IPS-18a (cell line): Measurements from ENCODE around the gene SUN5.
"Not testable (repeated sequence)": the region's sequence is repeated elsewhere in the genome, so short reads cannot be mapped to it uniquely, and the experiment has no call there.

Source experiments
- H3K27ac ChIP-seq: one replicate; pipeline ENCODE4 v1.5.1; 2013; ENCODE audit warnings: low read length
- H3K27me3 ChIP-seq: one replicate; pipeline ENCODE4 v1.6.1; 2013; ENCODE audit warnings: mild to moderate bottlenecking, low read length; ENCODE audit not compliant: control insufficient read depth, insufficient read depth
- H3K36me3 ChIP-seq: one replicate; pipeline ENCODE4 v1.6.1; 2013; ENCODE audit warnings: low read depth, low read length; ENCODE audit not compliant: control insufficient read depth
- H3K4me1 ChIP-seq: one replicate; pipeline ENCODE4 v1.6.1; 2013; ENCODE audit warnings: low read depth, low read length; ENCODE audit not compliant: control insufficient read depth
- H3K4me3 ChIP-seq: one replicate; pipeline ENCODE4 v1.5.1; 2013; ENCODE audit warnings: low read length
- H3K9ac ChIP-seq: one replicate; pipeline ENCODE4 v1.6.1; 2013; ENCODE audit warnings: mild to moderate bottlenecking, low read length, moderate library complexity
- H3K9me3 ChIP-seq: one replicate; pipeline ENCODE4 v1.6.1; 2013; ENCODE audit warnings: low read depth, low read length; ENCODE audit not compliant: control insufficient read depth

SUN5 gene

DNA sequence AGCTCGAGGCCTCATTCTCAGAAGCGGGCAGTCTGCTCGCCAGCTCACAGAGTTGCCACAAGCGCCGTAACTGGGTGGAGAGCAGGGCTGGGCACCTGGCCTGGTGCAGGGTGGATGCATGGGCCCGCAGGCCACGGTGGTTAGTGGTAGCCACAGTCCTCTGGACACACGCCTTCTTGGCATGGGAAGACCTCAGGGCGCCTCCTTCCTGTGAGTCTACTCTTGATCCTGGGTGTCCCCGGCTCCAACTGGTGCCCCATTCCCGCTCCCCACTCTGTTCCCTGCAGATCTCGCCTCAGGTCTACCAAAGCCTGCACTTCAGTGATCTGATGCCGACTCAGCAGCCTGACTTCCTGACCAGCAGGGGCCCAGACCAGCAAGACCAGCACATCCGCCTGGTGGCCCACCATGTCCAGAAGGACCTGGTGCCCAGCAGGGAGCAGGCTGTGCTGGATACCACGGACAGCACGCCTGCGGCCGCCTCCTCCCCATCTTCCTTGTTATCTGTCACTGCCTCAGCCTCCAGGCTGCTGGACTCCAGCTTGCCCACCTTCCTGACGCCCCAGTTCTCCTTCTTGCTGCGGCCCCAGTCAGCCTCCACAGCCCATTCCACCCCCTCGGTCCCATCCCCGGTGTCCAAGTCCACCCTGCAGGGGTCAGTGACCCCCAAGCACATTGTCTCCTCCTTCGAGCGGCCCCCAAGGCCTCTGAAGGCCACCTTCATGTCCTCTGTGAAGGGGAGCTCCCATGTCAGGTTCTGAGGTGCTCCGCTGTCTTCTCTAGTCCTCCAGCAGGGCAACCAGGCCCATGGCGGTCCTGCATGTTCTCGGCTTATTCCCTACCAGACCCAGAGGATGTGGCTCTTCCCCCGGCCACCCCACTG is 43.1 kb downstream of the SUN5 start:
- Histone ChIP-seq H3K27me3 (no peaks in the 10 kb centered on the region), H3K9me3 (no peaks in the 10 kb centered on the region), H3K4me3 (no peak overlapping the region), H3K36me3 (no peaks in the 10 kb centered on the region), H3K4me1 (no peaks in the 10 kb centered on the region), H3K9ac (no peak overlapping the region), H3K27ac (no peak overlapping the region)

DNA sequence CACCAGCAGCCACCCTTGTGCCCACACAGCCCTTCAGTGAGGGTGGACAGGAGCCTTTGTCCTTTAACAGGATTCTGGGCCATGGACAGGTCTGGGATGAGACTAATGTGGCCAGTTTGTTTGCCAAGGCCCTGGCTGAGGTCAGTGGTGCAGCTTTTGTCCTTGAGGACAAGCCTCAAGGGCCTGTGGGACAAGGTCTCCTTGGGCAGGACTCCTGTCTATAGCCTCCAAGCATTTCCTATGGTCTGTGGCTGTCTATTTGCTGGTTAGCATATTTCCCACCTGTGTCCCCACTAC is 44.1 kb downstream of the SUN5 start:
- H3K27ac ChIP-seq = no peak overlapping the region
- no peaks in the 10 kb centered on the region for H3K27me3 ChIP-seq
- no peak overlapping the region for H3K4me3 ChIP-seq
- H3K9me3 ChIP-seq = no peaks in the 10 kb centered on the region
- H3K4me1 ChIP-seq = no peaks in the 10 kb centered on the region
- H3K9ac ChIP-seq = no peak overlapping the region
- no peaks in the 10 kb centered on the region for H3K36me3 ChIP-seq

DNA sequence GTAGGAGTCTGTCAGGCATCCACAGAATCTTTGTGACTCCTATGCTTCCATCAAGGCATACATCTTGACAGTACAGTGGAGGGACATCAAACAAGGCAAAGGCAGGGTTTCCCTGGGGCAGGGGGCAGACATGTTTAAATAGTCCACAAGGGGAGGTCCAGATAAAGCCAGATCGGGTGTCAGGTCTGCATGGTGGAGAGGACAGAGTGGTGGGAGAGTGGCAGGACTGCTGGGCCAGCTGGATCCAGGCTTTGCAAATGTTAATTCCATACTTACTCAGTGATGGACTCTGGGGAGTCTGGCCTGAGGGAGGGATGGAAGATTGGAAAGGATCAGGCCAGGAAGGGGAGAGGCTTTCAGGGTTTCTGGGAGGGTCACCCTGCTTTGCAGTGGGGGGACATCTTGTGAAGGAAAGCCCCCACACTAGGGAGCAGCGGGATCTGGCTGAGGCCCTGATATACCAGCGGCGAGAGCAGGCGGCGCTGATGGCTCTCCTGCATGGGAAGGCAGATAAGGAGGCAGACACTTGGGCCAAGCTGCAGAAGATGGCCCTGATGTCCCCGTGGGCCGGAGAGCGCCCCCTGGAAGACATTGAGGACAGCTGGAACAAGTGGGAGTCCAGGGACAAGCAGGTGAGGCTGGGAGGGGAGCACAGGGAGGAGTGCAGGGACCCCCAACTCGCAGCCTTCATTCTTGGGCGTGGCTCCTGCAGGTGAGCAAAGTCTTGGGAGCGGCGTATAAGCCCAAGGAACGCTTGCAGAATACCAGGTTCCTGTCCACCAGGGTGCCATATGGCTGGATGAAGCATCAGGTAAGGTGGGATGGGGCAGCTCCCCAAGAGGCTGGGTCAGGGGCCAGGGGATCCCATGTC is 44.6 kb downstream of the SUN5 start:
- Histone ChIP-seq H3K9ac (no peak overlapping the region), H3K4me1 (no peaks in the 10 kb centered on the region), H3K4me3 (no peak overlapping the region), H3K27me3 (no peaks in the 10 kb centered on the region), H3K27ac (no peak overlapping the region), H3K36me3 (no peaks in the 10 kb centered on the region), H3K9me3 (no peaks in the 10 kb centered on the region)

DNA sequence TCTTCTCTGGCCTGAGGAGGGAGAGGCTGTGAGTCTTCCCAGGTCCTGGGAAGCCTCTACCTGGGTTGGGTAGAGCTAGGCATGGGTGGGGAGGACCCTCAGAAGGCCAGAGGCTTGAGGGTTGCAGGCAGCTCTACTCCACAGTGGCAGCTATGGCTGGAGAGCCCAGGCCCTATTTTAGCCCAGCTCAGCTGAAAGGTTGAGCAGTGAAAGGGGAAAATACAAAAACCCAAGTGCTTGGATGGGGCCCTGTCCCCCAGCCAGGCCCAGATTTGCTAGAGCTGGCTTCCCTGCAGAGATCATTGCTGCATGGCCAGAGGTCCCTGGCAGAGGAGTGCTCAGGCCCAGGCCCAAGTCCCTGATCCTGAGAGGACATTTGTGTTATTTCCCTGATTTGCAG is 45.7 kb downstream of the SUN5 start:
- Histone ChIP-seq H3K36me3 (no peaks in the 10 kb centered on the region), H3K4me1 (no peaks in the 10 kb centered on the region), H3K9ac (no peak overlapping the region), H3K9me3 (no peaks in the 10 kb centered on the region), H3K27me3 (peaks cover 6% of the 10 kb centered on the region), H3K4me3 (no peak overlapping the region), H3K27ac (no peak overlapping the region)

DNA sequence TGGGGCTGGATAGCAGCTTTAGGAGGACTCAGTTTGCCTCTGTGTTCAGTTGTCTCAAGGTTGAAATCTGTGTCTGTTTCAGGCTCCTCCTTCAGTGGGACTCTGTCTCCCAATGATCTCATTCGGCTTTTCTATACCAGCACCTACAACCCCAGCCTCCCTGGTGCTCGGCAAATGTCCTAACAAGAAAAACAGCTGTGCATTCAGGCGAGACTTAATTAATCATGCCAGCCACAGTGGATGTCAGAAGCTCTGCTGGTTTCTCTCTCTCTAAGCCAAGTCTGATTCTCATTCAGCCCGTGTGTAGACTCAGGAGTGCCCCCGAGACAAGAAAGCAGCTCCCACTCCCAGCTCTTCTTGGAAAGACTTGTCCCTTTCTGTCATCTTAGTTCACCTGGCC is 46.8 kb downstream of the SUN5 start:
- Histone ChIP-seq H3K4me1 (no peaks in the 10 kb centered on the region), H3K27me3 (peaks cover 17% of the 10 kb centered on the region), H3K9ac (no peak overlapping the region), H3K36me3 (no peaks in the 10 kb centered on the region), H3K27ac (no peak overlapping the region), H3K9me3 (no peaks in the 10 kb centered on the region), H3K4me3 (no peak overlapping the region)

DNA sequence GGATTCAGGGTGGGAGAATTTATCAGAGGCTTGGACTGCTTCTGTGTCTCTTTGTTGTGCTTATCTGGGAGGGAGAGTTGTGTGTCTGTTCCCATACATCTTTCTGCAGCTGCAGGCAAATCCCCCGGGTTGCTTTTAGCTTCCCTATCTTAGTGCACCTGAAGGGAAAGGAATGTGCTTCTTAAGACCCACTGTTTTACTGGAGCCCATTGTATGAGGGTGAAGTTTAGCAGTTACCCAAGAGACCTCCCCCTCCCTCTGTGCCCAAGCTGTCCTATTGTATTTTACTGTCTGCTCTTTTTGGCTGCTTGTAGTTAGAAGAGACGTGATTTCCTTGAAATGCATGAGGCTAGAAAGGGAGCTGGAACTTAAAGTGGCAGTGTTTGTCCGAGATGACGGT is 53.7 kb downstream of the SUN5 start:
- H3K9ac ChIP-seq, H3K4me1 ChIP-seq, H3K9me3 ChIP-seq, H3K36me3 ChIP-seq, H3K4me3 ChIP-seq, H3K27ac ChIP-seq: not testable (repeated sequence)
- H3K27me3 ChIP-seq = peaks cover 84% of the 10 kb centered on the region

DNA sequence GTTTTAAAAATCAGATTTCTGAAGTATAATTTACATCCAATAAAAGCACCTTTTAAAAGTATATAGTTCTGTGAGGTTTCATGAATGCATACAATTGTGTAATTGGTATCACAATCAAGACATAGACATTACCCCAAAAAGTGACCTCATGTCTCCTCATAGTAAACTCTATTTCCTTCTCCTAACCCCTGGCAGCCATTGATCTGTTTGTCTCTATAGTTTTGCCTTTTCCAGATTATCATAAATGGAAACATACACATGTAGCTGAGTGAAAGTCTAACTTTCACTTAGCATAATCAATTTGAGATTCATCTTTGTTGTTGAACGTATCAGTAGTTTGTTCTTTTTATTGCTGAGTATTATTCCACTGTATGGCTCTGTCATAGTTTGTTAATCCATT is 57.6 kb downstream of the SUN5 start:
- Histone ChIP-seq H3K4me3 (no peak overlapping the region), H3K36me3 (no peaks in the 10 kb centered on the region), H3K9me3 (no peaks in the 10 kb centered on the region), H3K9ac (no peak overlapping the region), H3K4me1 (peaks cover 4% of the 10 kb centered on the region), H3K27me3 (peaks cover 58% of the 10 kb centered on the region), H3K27ac (no peak overlapping the region)

DNA sequence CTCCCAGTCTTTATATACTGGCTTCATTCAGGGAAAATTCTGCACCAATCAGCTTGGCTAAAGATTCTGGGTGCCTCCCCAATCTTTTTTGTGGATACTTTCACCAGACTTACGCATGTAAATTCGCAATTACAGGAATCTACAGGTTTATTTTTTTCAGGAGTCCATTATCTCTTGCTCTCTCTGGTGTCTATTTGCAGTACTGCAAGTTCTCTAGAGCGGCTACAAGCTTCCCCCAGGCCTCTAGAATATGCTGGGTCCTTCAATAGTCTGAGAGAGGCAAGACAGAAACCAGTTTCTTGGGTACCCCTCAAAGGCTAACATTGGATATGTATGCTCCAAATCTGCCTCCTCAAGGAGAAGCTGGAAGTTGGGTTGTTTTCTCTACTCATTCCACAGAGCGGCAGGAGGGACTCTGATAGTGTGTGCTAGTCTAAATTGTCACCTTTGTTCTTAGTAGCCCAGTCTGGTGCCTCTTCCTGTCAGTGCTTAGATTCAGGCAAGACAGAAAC is 58.5 kb downstream of the SUN5 start:
- Histone ChIP-seq H3K27me3 (peaks cover 50% of the 10 kb centered on the region), H3K4me1 (peaks cover 2% of the 10 kb centered on the region), H3K9ac (no peak overlapping the region), H3K4me3 (no peak overlapping the region), H3K36me3 (no peaks in the 10 kb centered on the region), H3K9me3 (no peaks in the 10 kb centered on the region), H3K27ac (no peak overlapping the region)

DNA sequence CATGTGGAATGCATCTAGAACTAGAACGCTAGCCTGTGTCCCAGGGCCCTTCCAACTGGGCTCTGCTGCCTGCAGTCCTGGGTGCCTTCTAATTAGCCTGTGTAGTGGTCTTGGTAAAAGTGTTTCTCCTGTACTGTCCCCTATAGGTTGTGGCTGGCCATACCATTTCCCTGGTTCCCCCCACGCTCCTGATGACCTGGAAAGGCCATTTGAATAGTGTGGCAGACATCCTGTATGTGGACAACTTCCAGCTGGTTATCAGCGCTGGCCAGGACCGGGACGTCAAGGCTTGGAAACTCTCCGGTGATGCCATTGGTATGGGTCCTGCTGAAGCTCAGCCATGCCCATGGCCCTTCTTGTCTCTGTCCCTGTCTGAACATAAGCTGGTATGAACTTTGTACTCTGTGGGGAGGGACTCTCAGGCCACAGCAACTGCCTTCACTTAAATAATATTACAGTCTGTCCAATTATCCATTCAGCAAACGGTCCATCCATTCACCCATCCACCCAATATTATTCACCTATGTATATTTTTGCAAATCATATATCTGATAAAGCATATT is 60.7 kb downstream of the SUN5 start:
- H3K36me3 ChIP-seq = no peaks in the 10 kb centered on the region
- H3K27ac ChIP-seq = no peak overlapping the region
- H3K27me3 ChIP-seq = peaks cover 29% of the 10 kb centered on the region
- no peaks in the 10 kb centered on the region for H3K9me3 ChIP-seq
- H3K4me1 ChIP-seq = no peaks in the 10 kb centered on the region
- no peak overlapping the region for H3K4me3 ChIP-seq
- no peak overlapping the region for H3K9ac ChIP-seq

DNA sequence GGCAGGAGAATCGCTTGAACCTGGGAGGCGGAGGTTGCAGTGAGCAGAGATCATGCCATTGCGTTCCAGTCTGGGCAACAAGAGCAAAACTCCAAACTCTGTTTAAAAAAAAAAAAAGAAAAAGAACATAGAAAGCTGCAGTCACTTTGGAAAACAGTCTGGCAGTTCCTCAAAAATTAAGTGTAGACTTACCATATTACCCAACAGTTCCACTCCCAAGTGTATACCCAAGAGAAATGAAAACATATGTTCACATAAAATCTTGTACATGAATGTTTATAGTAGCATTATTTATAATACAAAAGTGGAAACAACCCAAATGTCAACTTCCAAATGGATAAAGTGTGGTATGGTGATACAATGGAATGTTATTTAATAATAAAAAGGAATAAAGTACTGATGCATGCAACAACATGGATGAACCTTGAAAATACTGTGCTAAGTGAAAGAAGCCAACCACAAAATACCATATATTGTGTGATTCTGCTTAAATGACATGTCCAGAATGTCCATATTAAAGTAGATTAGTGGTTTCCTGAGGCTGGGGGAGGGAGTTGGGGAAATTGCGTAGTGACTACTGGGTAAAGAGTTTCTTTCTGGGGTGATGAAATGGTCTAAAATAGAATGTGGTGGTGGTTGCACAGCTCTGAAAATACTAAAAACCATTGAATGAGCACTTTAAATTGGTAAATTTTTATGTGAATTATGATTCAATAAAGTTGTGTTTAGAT is 62.9 kb downstream of the SUN5 start:
- no peak overlapping the region for H3K27ac ChIP-seq
- H3K27me3 ChIP-seq = peaks cover 7% of the 10 kb centered on the region
- H3K9me3 ChIP-seq = no peaks in the 10 kb centered on the region
- no peak overlapping the region for H3K4me3 ChIP-seq
- no peak overlapping the region for H3K9ac ChIP-seq
- no peaks in the 10 kb centered on the region for H3K36me3 ChIP-seq
- H3K4me1 ChIP-seq = no peaks in the 10 kb centered on the region

DNA sequence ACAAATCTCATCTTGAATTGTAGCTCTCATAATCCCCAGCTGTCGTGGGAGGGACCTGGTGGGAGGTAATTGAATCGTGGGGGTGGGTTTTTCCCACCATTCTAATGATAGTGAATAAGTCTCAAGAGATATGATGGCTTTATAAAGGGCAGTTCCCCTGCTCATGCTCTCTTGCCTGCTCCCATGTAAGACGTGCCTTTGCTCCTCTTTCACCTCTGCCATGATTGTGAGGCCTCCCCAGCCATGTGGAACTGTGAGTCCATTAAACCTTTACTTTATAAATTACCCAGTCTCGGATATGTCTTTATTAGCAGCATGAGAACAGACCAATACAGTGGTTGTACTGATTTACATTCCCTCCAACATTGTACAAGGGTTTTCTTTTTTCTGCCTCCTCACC is 69.7 kb downstream of the SUN5 start:
- Histone ChIP-seq H3K36me3 (no peaks in the 10 kb centered on the region), H3K9me3 (no peaks in the 10 kb centered on the region), H3K4me1 (peaks cover 2% of the 10 kb centered on the region), H3K27me3 (no peaks in the 10 kb centered on the region), H3K4me3 (no peak overlapping the region), H3K27ac (no peak overlapping the region), H3K9ac (no peak overlapping the region)
